Ureter (tissue), 1 donor: ENCODE data around the gene DPYSL4. TPM values are rescaled to one million over a fixed set of nuclear protein-coding genes. Genes with fewer than 3 reads are reported as not detected.
"Not testable (repeated sequence)": the region's sequence is repeated elsewhere in the genome, so short reads cannot be mapped to it uniquely, and the experiment has no call there.

Source experiments
- DNase-seq: peaks from one replicate; pipeline ENCODE4 v3.0.0-alpha.2; 2020; ENCODE audit warnings: low spot score
- total RNA-seq: library from RNA; stranded (reverse); gene quantifications from one replicate; pipeline ENCODE4 v1.2.4, GENCODE V29; 2023
- donor health status: DM: yes; HTN: yes; CAD: no.

The DPYSL4 gene
- total RNA-seq, 1 donor from 2014 or later, result 2.1 TPM

- DNase-seq, result no peak
These were observed 36.8 kb upstream of the DPYSL4 start for GRCh38 chr10:132149917-132150316.

GRCh38 chr10:132150777-132151176 lies 36.0 kb upstream of the DPYSL4 start:
- no peak for DNase-seq

- DNase-seq, result no peak
These were observed 35.3 kb upstream of the DPYSL4 start for GRCh38 chr10:132151286-132151950.

GRCh38 chr10:132151951-132152505 lies 34.7 kb upstream of the DPYSL4 start:
- DNase-seq, result no peak

GRCh38 chr10:132152896-132153580 lies 33.7 kb upstream of the DPYSL4 start:
- DNase-seq, result no peak

- DNase-seq, result no peak
These were observed 33.0 kb upstream of the DPYSL4 start for GRCh38 chr10:132153616-132154217.

GRCh38 chr10:132154440-132154839 lies 32.3 kb upstream of the DPYSL4 start:
- DNase-seq, result no peak

- no peak for DNase-seq
These were observed 31.8 kb upstream of the DPYSL4 start for GRCh38 chr10:132154931-132155330.

- DNase-seq, result no peak
These were observed 30.9 kb upstream of the DPYSL4 start for GRCh38 chr10:132155723-132156381.

- no peak for DNase-seq
These were observed 30.4 kb upstream of the DPYSL4 start for GRCh38 chr10:132156382-132156781.

GRCh38 chr10:132157101-132157500 lies 29.6 kb upstream of the DPYSL4 start:
- DNase-seq, result no peak

GRCh38 chr10:132158122-132158741 lies 28.5 kb upstream of the DPYSL4 start:
- no peak for DNase-seq

GRCh38 chr10:132158823-132159222 lies 27.9 kb upstream of the DPYSL4 start:
- DNase-seq, result no peak

- not testable (repeated sequence) for DNase-seq
These were observed 27.2 kb upstream of the DPYSL4 start for GRCh38 chr10:132159302-132160230.

- DNase-seq, result not testable (repeated sequence)
These were observed 26.5 kb upstream of the DPYSL4 start for GRCh38 chr10:132160231-132160630.

GRCh38 chr10:132160834-132161622 lies 25.7 kb upstream of the DPYSL4 start:
- not testable (repeated sequence) for DNase-seq

GRCh38 chr10:132162021-132162531 lies 24.7 kb upstream of the DPYSL4 start:
- no peak for DNase-seq

- no peak for DNase-seq
These were observed 24.0 kb upstream of the DPYSL4 start for GRCh38 chr10:132162590-132163277.

- DNase-seq, result peak; percentile 44
These were observed 23.4 kb upstream of the DPYSL4 start for GRCh38 chr10:132163278-132163765.
